Mucosa of descending colon (tissue), 3 donors: ENCODE measurements around the gene MYO3B. TPM values are rescaled to one million over a fixed set of nuclear protein-coding genes. Genes with fewer than 3 reads are reported as not detected.
A peak's percentile ranks its signal among the peaks of the same experiment; 100 is the strongest.

ENCODE experiments used
- ATAC-seq: fragments of 200-7000 bp; cut with Tn5 transposase; one replicate; pipeline ENCODE4 v1.9.1; 2020; ENCODE audit warnings: mild to moderate bottlenecking, moderate library complexity
- DNase-seq, 3 donors: peaks; one replicate each; pipeline ENCODE4 v3.0.0-alpha.2; 2020
- H3K36me3 ChIP-seq: fragments of 200-600 bp; one replicate; pipeline ENCODE4 v1.8.0; 2021; ENCODE audit warnings: low read depth, mild to moderate bottlenecking
- H3K4me1 ChIP-seq: fragments of 200-600 bp; one replicate; pipeline ENCODE4 v1.8.0; 2021; ENCODE audit warnings: low read depth, mild to moderate bottlenecking
- H3K4me3 ChIP-seq: fragments of 200-600 bp; one replicate; pipeline ENCODE4 v1.8.0; 2021; ENCODE audit warnings: mild to moderate bottlenecking
- H3K9me3 ChIP-seq: fragments of 200-600 bp; one replicate; pipeline ENCODE4 v1.8.0; 2021; ENCODE audit warnings: mild to moderate bottlenecking
- intact Hi-C, 2 donors: fragments of 100-400 bp; cut with DNase I in 1 of 2; cut with micrococcal nuclease in 1 of 2; formaldehyde crosslinking; loops; one replicate each; pipeline versions ENCODE4 v1.11.0 to v1.11.1; 2022; cut with DNase I, micrococcal nuclease
- total RNA-seq, 3 donors: library from RNA; stranded (reverse); fragmentation: NEBNext Ultra II Directional in 2 of 3; extraction: Animal tissue kit (Norgen Biotek cat#: 25700) in 2 of 3; gene quantifications; one replicate each; pipeline versions ENCODE4 v1.2.1 to v1.2.4, GENCODE V29; 2021 to 2023
- TF ChIP-seq, protein P1 (sequence below): fragments of 200-600 bp; IDR thresholded peaks from one replicate; pipeline ENCODE4 v1.8.0; 2022; ENCODE audit warnings: antibody characterized with exemption, mild to moderate bottlenecking
- donor health status: DM: no; HTN: no; CAD: no; lungs with moderate emphysema.
- donor health status: DM: no; HTN: no; CAD: no.
- donor health status: DM: no; HTN: yes; CAD: no.

The MYO3B gene
- total RNA-seq, 3 donors from 2014 or later = 0.06 to 0.39 (median 0.09) TPM

DNA sequence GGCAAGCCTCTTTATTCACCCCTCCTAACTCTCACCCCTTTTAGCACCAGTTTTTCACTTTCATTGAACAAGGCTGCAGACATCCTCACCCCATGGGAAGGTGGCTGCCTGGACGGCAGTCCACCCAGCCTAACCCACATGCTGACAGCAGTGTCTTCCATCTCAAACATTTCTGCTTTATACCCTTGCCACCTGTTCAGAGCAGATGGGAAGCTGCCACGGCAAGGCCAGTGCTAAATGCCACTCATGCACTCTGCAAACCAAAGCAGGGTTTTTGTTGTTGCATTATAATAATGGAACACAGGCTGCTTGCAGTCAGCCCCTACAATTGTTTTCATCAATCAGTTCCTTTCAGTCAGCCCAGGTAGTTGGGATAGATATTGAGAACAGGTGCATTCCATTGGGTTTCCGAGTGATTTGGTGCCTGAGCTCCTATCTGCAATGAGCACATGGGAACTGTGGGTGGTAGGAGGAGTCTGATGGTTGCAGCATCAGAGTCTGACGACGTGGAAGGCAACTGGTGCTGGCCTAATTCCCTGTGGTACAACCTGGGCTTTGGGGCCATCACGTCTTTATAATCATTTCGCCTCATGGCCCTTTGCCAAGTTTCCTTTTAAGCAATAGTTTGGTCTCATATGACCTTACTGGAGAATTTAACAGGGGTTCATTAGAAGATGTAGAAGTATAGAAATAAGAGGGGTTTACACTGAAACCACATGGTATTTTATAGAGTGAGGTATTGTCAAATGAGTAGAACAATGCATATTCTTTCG is 284.7 kb downstream of the MYO3B start:
- intact Hi-C loops = no loop called here
- DNase-seq (no peak), ATAC-seq (peak; percentile 63)
- H3K4me3 ChIP-seq = no peak overlapping the region
- TF ChIP-seq, protein P1, sequence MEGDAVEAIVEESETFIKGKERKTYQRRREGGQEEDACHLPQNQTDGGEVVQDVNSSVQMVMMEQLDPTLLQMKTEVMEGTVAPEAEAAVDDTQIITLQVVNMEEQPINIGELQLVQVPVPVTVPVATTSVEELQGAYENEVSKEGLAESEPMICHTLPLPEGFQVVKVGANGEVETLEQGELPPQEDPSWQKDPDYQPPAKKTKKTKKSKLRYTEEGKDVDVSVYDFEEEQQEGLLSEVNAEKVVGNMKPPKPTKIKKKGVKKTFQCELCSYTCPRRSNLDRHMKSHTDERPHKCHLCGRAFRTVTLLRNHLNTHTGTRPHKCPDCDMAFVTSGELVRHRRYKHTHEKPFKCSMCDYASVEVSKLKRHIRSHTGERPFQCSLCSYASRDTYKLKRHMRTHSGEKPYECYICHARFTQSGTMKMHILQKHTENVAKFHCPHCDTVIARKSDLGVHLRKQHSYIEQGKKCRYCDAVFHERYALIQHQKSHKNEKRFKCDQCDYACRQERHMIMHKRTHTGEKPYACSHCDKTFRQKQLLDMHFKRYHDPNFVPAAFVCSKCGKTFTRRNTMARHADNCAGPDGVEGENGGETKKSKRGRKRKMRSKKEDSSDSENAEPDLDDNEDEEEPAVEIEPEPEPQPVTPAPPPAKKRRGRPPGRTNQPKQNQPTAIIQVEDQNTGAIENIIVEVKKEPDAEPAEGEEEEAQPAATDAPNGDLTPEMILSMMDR = no peak
- no peaks in the 10 kb centered on the region for H3K4me1 ChIP-seq
- H3K9me3 ChIP-seq = no peaks in the 10 kb centered on the region
- no peaks in the 10 kb centered on the region for H3K36me3 ChIP-seq

- intact Hi-C loops = no loop called here
- TF ChIP-seq, protein P1 = no peak
- no peak for DNase-seq
- H3K4me3 ChIP-seq = no peak overlapping the region
- ATAC-seq = no peak
- H3K4me1 ChIP-seq = no peaks in the 10 kb centered on the region
- no peaks in the 10 kb centered on the region for H3K9me3 ChIP-seq
- no peaks in the 10 kb centered on the region for H3K36me3 ChIP-seq
These were observed 285.2 kb downstream of the MYO3B start for GRCh38 chr2:170463206-170463537.

- Histone ChIP-seq H3K9me3 (no peaks in the 10 kb centered on the region), H3K4me3 (no peak overlapping the region), H3K4me1 (no peaks in the 10 kb centered on the region), H3K36me3 (no peaks in the 10 kb centered on the region)
- no peak for ATAC-seq
- intact Hi-C loops = no loop called here
- DNase-seq = no peak
- TF ChIP-seq, protein P1 = no peak
These were observed 286.3 kb downstream of the MYO3B start for GRCh38 chr2:170464268-170464667.

DNA sequence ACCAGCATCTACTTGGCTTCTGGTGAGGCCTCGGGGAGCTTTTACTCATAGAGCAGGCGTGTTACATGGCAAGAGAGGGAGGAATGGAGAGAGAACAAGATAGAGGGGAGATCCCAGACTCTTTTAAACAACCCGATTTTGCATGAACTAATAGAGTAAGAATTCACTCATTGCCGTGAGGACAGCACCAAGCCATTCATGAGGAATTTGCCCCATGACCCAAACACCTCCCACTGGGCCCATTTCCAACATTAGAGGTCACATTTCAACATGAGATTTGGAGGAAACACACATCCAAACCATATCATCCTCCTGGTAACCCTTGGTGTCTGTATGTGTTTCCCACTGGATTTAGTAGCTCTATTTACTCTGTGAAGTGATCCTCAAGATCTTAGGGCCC is 287.3 kb downstream of the MYO3B start:
- ATAC-seq = no peak
- Histone ChIP-seq H3K36me3 (no peaks in the 10 kb centered on the region), H3K9me3 (no peaks in the 10 kb centered on the region), H3K4me1 (no peaks in the 10 kb centered on the region), H3K4me3 (no peak overlapping the region)
- intact Hi-C loops = no loop called here
- TF ChIP-seq, protein P1 = no peak
- no peak for DNase-seq

GRCh38 chr2:170466632-170467031 is 288.7 kb downstream of the MYO3B start:
- no peak for DNase-seq
- intact Hi-C loops = no loop called here
- no peaks in the 10 kb centered on the region for H3K4me1 ChIP-seq

More at GRCh38 chr2:170466632-170467031, 288.7 kb downstream of the MYO3B start:
- no peak for ATAC-seq
- Histone ChIP-seq H3K9me3 (no peaks in the 10 kb centered on the region), H3K36me3 (no peaks in the 10 kb centered on the region), H3K4me3 (no peak overlapping the region)
- TF ChIP-seq, protein P1 = no peak
